Right lung (tissue), 10 donors: Measurements from ENCODE around the gene ZNF711. TPM values are rescaled to one million over a fixed set of nuclear protein-coding genes. Genes with fewer than 3 reads are reported as not detected.
A peak's percentile ranks its signal among the peaks of the same experiment; 100 is the strongest.
"Not testable (repeated sequence)": the region's sequence is repeated elsewhere in the genome, so short reads cannot be mapped to it uniquely, and the experiment has no call there.

Experiments used
- DNase-seq, 2 donors: peaks; one replicate each; pipeline ENCODE4 v3.0.0-alpha.2; 2013
- long read RNA-seq, 8 donors: transcript quantifications; one replicate each; lab custom pipeline, GENCODE V29; 2026
- polyA plus RNA-seq, 5 donors: library from polyadenylated mRNA; unstranded; fragments of 120-200 nt; gene quantifications; one replicate each; pipeline versions ENCODE4 v1.2.1 to v1.2.3, GENCODE V29; 2013; ENCODE audit warnings: inconsistent platforms in 1 of 5, low replicate concordance in 1 of 5; ENCODE audit not compliant: insufficient read length in 5 of 5, insufficient read depth in 1 of 5

Gene ZNF711
- 100 to 1,000 TPM in 1 of 5 donors, 10 to 100 TPM in 4; 50.2 to 112 (median 90.0) TPM for polyA plus RNA-seq
- long read RNA-seq, donor 1, partial matches to known transcripts: 21 of 23 reads
- long read RNA-seq, donor 1, other reads (novel, unspliced or antisense): 0 of 23 reads
- long read RNA-seq, donor 2, full-length matches to known transcripts: 3 of 3 reads
- long read RNA-seq, donor 2, partial matches to known transcripts: 0 of 3 reads
- long read RNA-seq, donor 2, other reads (novel, unspliced or antisense): 0 of 3 reads
- long read RNA-seq, donor 3: 0 reads
- long read RNA-seq, donor 4, partial matches to known transcripts: 7 of 9 reads
- long read RNA-seq, donor 4, other reads (novel, unspliced or antisense): 0 of 9 reads
- long read RNA-seq, donor 5, full-length matches to known transcripts: 4 of 54 reads
- long read RNA-seq, donor 5, partial matches to known transcripts: 50 of 54 reads
- long read RNA-seq, donor 5, other reads (novel, unspliced or antisense): 0 of 54 reads
- long read RNA-seq, donor 6, partial matches to known transcripts: 15 of 18 reads
- long read RNA-seq, donor 6, other reads (novel, unspliced or antisense): 0 of 18 reads
- long read RNA-seq, donor 7, partial matches to known transcripts: 69 of 73 reads
- long read RNA-seq, donor 7, other reads (novel, unspliced or antisense): 0 of 73 reads
- long read RNA-seq, donor 8, partial matches to known transcripts: 6 of 6 reads
- long read RNA-seq, donor 8, other reads (novel, unspliced or antisense): 0 of 6 reads

DNA sequence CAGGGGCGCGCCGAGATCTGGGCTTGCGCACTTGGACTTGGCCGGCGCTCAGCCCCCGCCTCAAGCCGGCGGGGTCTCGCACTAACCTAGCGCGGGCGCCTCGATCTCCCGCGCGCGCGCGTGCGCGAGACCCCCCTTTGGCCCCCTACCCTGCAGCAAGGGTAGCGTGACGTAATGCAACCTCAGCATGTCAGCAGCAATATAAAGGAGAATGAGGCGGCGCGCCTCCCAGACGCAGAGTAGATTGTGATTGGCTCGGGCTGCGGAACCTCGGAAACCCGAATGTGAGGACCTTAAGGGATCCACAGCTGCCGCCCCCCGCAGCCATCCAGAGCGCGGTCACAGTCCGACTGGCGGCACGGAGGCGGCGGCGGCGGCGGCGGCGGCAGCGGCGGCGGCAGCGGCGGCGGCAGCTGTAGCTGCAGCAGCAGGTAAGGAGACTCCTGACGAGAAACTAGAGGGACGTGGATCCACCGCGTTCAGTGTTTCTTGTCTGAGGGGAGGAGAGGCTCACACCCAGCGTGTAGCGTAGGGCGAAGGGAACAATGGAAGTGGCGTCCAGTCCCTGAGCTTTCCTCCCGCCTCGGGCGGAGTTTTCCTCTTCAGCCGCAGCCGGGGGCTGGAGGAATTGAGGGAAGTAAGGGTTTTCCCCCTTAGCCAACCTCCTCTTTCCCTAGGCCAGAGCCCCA lies at the start of gene ZNF711, which contains the start of gene SATL1:
Gene ZNF711 (plus strand): TSS at position 231 of the 689 bp plus-strand sequence. CDS start 3,582 bp downstream, outside the sequence.
Gene SATL1 (minus strand): TSS at position 19 of the 689 bp plus-strand sequence. CDS start 134,811 bp downstream, outside the sequence.
- peak; percentile 90 to 91 for DNase-seq

DNA sequence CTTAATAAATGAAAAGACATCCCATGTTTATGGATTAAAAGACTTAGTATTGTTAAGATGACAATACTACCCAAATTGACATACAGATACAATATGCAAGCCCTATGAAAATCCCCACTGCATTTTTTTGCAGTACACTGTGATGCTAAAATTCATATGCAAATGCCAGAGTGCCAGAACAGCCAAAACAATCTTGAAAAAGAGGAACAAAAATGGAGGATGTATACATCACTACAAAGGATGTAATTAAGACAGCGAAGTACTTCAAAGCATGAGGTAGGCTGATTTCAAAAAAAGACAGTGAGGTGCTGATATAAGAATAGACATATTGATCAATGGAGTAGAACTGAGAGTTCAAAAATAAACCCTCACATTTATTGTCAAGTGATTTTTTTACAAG lies 47.5 kb upstream of the ZNF711 start:
- no peak for DNase-seq

DNA sequence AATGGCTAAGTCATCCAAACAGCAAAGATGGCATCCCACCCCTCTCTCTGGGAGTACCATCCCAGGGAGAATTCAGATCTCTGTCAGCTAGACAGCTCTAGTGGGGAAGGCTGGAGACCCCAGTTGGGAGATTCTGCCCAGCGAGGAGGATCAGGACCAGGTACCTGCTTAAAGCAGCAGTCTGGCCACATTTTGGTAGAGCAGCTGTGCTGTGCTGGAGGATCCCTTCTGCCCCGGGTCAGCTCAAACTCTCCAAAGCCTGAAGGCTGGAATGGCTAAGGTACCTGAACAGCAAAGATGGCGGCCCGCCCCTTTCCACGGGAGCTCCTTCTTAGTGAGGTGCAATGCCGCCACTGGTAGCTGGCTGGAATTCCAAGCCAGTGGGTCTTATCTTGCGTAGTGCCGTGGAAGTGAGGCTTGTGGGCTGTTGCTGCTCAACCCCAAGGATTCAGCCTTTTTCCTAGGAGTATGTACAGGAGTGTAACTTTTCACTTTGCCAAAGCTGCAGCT lies 40.3 kb upstream of the ZNF711 start:
- no peak for DNase-seq

DNA sequence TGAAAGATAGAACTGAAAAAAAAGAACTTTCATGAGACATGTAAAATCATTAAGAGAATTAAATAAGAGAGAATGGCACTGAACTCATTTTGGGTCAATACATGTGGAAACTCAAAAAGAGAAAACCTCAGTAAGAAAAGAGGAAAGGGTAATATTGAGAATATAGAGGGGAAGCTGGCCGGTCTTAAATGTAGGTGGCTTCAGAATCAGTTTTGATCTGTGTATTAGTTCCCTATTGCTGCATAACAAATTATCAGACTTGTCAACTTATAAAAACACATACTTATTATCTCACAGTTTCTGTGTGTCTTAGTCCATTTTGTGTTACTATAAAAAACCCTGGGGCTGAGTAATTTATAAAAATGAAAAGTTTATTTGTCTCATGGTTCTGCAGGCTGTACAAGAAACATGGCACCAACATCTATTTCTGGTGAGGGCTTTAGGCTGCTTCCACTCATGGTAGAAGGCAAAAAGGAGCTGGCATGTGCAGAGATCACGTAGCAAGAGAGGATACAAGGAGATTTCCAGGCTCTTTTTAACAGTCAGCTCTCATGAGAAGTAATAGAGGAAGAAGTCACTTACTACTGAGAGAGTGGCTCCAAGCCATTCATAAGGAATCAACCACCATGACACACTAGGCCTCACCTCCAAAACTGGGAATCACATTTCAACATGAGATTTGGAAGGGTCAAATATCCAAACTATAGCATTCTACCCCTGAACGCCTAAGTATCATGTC lies 29.8 kb upstream of the ZNF711 start:
- no peak for DNase-seq

DNA sequence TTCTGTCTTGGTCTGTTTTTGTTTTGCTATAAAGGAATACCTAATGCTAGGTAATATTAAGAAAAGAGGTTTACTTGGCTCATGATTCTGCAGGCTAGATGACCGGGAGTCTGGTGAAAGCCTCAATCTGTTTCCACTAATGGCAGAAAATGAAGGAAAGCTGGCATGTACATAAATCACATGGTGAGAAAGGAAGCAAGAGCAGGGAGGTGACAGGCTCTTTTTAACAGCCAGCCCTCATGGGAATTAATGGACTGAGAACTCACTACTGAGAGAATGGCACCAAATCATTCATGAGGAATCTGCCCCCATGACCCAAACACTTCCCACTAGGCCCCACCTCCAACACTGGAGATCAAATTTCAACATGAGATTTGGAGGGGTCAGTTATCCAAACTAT lies 27.8 kb upstream of the ZNF711 start:
- DNase-seq: no peak

DNA sequence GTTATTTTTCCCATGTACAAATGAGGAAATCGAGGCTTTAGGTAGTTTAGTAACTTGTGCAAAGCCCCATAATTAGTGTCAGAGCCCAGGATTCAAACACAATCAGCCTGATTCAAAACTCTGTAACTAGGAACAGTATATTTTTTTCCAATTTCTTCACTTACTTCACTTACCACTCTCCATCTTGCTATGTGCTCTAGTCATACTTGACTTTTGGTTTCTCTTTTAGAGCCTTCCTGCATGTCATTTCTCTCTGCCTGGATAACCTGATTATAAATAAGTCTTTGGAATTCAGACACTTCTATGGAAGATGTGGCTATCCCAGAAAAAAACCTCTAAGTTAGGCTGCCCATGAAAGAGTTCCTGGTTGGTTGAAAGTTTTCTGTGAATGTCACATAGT lies 22.4 kb upstream of the ZNF711 start:
- no peak for DNase-seq

DNA sequence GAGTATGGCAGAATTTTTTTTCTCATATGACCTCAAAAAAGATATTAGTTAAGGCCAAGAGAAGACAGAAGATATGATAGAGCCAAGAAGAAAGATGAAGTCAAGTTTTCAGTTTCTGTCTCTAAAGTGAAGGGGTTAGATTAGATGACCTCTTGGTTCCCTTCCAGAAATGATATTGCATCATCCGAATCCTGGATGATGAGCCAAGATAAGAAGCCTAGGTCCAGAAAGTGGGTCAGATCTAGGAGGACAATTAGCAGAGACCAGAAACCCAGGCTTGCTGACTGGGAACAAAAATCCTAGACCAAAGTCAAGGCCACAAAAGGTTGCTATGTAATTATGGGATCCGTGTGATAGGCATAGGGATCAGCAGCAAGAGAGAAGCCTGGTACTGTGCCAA lies 20.4 kb upstream of the ZNF711 start:
- DNase-seq: no peak

DNA sequence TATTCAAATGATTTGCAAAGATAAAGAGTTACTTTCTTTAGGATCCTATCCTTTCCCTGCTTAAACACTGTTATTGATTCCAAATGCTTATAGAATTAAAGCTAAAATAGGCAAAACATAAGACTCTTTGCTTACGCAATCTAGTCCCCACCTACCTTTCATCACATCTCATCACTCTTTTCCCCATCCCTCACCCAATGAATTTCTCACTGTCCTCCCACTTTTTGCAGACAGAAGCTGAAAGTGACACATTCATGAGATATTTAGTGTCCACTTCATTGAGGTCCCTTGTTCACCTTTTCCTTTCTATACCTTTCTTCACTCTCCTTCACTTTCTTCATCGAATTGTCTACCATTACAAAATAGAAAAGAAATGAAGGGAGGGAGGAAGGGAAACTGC lies 636 bp upstream of the ZNF711 start:
- no peak for DNase-seq

DNA sequence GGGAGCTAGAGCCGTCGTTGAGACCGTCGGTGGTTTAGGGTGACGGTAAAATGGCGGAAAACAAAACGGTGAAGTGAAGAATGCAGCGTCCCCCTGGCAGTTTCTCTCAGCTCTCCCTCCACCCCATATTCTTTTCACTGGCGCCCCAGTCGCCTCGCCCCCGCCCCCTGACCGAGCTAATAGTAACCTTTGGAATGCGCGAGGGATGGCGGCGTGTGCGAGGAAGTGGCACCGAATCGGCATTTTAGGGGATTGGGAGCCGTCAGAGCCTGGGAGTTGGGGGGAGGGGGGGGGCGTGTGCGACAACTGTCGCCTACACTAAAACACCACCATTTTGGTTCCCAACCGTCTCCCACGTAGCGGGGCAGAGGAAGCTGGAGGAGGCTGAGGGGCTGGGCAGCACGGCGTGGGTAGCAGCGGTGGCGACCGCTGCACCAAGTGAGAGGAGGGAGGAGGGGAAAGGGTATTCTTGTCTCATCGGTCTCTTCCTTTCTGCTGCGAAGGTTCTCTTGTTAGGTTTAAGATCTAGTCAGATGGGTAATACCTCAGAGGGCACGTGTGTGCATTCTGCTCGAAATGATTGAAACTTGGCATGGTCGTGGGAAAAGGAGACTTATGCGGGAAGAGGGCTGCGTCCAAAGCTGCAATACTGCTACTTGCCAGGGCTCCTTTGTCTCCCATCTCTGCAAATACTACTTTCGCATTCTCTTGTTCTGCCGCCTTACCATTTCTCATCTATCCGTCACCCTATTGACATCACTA lies 840 bp downstream of the ZNF711 start:
- DNase-seq: peak; percentile 49 to 57

DNA sequence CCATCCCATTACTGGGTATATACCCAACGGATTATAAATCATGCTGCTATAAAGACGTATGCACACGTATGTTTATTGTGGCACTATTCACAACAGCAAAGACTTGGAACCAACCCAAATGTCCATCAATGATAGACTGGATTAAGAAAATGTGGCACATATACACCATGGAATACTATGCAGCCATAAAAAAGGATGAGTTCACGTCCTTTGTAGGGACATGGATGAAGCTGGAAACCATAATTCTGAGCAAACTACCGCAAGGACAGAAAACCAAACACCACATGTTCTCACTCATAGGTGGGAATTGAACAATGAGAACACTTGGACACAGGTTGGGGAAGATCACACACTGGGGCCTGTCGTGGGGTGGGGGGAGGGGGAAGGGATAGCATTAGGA lies 41.5 kb downstream of the ZNF711 start:
- not testable (repeated sequence) for DNase-seq

DNA sequence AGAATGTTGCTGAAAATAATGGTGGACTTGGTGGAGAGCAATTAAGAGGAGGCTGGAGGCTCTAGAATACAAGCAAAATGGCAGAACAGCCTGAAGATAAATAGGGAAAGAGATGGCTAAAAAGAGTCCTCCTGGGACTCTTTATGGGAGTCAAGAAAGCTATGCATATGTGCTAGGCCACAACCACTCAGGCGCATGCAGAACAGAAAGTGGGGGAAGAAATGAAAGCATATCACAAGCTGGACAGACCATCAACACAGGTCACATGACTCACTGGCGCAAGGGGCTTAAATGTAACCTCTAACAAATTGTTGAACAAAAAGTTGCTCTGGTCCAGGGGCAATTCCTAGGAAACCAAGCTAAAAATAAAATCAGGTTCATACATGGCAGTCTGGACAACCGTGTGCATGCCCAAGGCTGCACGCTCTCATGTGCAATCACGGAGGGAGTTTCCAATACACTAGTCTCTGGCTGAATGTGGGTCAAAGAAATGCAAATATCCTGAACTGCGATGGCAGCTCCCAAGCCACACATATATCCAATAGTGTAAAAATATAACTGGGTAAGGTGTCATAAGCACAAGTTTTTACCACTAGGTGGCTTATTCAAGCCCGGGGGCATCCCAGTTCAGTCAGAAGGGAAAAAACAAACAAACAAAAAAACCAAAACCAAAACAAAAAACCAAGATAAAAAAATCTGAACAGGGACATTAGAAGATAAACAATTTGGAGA lies 45.4 kb downstream of the ZNF711 start:
- DNase-seq: no peak

DNA sequence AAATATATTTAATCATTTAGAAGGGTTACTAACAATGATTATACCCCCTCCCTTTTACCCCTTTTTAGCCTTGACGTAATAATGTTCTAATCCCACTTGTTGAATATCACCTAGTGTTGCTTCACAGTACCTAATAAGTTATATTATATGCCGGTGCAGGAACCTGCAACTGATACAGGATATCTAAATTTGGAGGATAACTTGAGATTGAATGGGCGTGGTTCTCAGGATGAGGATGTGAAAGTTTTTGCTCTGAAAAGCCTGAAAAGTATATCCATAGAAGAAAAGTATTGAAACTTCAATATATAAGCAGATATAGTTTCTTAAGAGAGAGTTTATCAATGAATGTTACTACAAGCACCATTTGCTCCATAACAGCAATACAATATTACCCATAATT lies 59.8 kb downstream of the ZNF711 start:
- DNase-seq: no peak

DNA sequence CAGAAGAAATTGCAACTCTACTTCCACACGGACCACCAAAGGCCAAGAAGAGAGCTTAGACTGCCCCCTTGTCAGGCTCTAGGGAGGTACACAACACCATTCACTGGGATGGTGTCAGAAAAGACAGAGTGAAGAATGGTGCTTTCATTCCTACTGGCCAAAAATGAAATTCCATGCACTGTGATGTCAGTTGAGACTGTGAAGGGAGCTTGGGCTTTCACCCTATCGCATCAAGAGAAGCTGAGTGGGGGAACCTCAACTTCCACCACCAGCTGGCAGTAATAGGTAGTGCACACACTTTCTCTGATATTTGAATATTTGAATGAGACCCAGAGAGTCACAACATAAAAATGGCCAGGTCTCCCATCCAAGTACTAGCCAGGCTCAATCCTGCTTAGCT lies 65.9 kb downstream of the ZNF711 start:
- no peak for DNase-seq

DNA sequence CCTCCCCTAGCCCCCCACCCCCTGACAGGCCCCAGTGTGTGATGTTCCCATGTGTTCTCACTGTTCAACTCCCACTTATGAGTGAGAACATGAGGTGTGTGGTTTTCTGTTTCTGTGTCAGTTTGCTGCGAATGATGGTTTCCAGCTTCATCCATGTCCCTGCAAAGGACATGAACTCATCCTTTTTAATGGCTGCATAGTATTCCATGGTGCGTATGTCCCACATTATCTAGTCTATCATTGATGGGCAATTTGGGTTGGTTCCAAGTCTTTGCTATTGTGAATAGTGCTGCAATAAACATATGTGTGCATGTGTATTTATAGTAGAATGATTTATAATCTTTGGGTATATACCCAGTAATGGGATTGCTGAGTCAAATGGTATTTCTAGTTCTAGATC lies 67.6 kb downstream of the ZNF711 start:
- DNase-seq: not testable (repeated sequence)

Other genes with a start within 250 kb of the ZNF711 start
- gene APOOL, start 240.1 kb upstream of the ZNF711 start, polyA plus RNA-seq: 10 to 100 TPM; 13.2 to 20.8 (median 19.4) TPM
- under 1 TPM; 0.28 to 0.69 (median 0.60) TPM for gene SATL1, start 212 bp upstream of the ZNF711 start, polyA plus RNA-seq
- gene POF1B, start 135.7 kb downstream of the ZNF711 start, polyA plus RNA-seq: under 1 TPM; 0.25 to 0.42 (median 0.29) TPM